AG04449 (cell line): Measurements from ENCODE around the gene TSPAN5.

Experiments
- CTCF ChIA-PET: fragments of 350-600 bp; formaldehyde crosslinking; extraction: SDS; loops from one replicate; lab custom pipeline; 2021; ENCODE audit warnings: antibody characterized with exemption; lab: Yijun Ruan, JAX
- POLR2A ChIA-PET: fragments of 400-600, 350-600 bp; formaldehyde crosslinking; extraction: SDS; loops from one replicate; lab custom pipeline; 2020; ENCODE audit warnings: antibody characterized with exemption, inconsistent platforms; lab: Yijun Ruan, JAX
- DNase-seq: peaks from one replicate; pipeline ENCODE4 v3.0.0-alpha.2; 2010; ENCODE audit warnings: low read depth, low spot score
- H3K4me3 ChIP-seq: 2 replicates; pipeline ENCODE4 v1.5.1; 2011; ENCODE audit warnings: low read depth, mild to moderate bottlenecking, control low read depth, low read length
- TF ChIP-seq, protein P1 (sequence below): IDR thresholded peaks from one replicate; pipeline ENCODE4 v1.5.1; 2011; ENCODE audit warnings: mild to moderate bottlenecking, moderate library complexity, low read length, control low read depth, inconsistent platforms; ENCODE audit not compliant: insufficient read depth; ENCODE audit errors: missing control alignments

The TSPAN5 gene

DNA sequence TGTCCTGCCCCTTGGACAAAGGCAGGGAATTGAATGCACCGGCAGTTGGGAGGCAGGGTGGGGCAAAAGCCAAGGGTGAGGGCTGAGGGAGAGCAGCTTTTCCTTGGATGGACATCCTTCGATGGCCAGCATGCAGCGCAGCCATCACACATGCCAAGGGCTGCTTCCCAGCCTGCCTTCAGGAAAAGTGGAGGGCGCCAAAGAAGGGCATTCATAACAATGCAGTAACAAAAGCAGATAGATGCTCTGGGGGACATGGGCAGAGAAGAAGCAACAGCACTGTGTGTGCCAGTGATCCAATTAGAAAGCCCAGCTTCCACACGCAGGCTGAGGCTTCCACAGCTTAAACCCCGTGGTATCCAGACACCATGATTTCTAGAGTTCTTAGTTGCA is 71.5 kb downstream of the TSPAN5 start:
- ChIA-PET POLR2A (no interaction called here), CTCF (no interaction called here)
- DNase-seq, result no peak
- TF ChIP-seq, protein P1, sequence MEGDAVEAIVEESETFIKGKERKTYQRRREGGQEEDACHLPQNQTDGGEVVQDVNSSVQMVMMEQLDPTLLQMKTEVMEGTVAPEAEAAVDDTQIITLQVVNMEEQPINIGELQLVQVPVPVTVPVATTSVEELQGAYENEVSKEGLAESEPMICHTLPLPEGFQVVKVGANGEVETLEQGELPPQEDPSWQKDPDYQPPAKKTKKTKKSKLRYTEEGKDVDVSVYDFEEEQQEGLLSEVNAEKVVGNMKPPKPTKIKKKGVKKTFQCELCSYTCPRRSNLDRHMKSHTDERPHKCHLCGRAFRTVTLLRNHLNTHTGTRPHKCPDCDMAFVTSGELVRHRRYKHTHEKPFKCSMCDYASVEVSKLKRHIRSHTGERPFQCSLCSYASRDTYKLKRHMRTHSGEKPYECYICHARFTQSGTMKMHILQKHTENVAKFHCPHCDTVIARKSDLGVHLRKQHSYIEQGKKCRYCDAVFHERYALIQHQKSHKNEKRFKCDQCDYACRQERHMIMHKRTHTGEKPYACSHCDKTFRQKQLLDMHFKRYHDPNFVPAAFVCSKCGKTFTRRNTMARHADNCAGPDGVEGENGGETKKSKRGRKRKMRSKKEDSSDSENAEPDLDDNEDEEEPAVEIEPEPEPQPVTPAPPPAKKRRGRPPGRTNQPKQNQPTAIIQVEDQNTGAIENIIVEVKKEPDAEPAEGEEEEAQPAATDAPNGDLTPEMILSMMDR, result no peak
- no peak overlapping the region for H3K4me3 ChIP-seq

DNA sequence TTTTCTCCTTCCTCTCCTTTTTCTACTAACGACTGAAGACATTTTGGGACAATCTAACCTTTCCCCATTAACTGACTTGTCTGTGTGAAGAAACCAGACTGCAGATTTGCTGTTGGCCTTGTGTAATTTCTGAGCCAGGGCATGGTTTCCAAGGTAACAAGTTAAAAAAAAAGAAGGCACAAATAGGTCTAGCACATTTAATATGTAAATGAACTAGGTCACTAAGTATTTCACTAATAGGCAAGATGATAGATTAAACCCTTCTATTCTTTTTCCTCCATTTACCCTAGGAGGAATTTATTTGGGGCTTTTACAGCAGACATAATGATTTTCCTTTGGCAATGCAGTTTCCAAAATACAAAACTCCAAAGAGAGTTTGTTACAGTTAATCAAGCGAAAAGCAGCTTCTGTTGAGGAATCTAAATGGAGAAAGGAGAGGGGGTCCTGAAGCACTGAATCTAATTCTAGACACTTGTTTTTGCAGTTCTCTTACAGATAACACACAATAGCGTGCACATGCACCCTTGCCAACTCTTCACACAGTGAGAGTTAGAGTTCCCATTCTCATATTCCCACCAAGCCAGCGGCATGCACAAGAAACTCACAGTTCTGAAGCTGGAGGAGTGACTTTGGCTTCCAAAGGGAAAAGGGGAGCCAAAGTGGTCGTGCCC is 72.0 kb downstream of the TSPAN5 start:
- H3K4me3 ChIP-seq, result no peak overlapping the region
- TF ChIP-seq, protein P1, result no peak
- no peak for DNase-seq
- CTCF ChIA-PET, result interaction anchor here (1.3 to 1.7 kb wide), 2 partner anchors 20 to 118 kb away, joined by 3 to 5 read pairs; no protein-coding TSS in a partner anchor
- POLR2A ChIA-PET, result no interaction called here

DNA sequence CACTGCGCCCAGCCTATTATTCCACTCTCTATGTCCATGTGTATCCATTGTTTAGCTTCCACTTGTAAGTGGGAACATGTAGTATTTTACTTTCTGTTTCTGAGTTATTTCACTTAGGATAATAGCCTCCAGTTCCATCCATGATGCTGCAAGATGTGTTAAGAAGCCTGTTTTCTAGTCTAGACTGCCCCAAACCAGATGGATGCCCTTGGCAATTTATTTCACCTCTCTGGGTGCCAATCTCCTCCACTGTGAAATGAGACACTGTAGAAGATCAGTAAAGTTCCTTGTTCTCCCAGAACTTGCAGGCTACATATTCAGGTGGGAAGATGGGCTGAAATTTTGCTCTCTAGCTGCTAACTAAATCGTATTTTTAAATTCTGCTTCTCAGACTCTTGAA is 72.8 kb downstream of the TSPAN5 start:
- CTCF ChIA-PET, result interaction anchor here (1.3 to 1.7 kb wide), 2 partner anchors 19 to 118 kb away, joined by 3 to 5 read pairs; no protein-coding TSS in a partner anchor
- POLR2A ChIA-PET, result no interaction called here
- TF ChIP-seq, protein P1, result no peak
- H3K4me3 ChIP-seq, result no peak overlapping the region
- DNase-seq, result no peak

DNA sequence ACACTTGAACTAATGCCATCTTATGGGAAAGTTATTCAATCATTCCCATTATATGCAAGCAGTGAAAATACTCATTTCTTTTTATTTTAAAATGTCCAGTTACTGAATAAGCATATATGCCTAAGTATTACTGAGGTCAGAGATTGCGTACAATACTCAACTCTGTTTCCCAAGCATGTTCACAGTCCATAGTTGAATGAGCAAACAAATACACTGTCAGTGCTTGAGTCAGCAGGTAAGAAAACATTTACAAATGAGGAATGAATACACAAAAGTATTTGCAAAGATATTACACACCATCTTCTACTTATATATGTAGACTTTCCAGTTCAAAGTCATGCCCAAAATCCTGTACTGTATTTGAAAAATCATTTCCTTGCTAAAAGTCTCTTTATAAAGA is 74.1 kb downstream of the TSPAN5 start:
- DNase-seq, result no peak
- no peak overlapping the region for H3K4me3 ChIP-seq
- TF ChIP-seq, protein P1, result no peak
- ChIA-PET CTCF (interaction anchor here (1.7 kb wide), 1 partner anchor 9 kb away, joined by 4 read pairs; no protein-coding TSS in a partner anchor), POLR2A (no interaction called here)

DNA sequence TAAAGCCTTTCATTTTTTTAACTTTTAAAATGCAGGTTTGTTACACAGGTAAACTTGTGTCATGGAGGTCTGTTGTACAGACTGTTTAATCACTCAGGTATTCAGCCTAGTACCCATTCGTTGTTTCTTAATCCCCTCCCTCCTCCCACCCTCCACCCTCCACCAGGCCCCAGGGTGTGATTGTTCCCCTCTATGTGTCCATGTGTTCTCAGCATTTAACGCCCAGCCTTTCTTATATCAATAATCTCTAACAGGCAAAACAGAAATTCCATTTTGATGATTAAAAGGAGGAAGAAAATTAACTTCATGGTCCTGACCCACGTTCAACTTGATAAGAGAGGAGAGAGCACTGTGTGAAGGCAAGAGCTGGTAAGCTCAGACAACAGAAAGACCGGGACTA is 75.1 kb downstream of the TSPAN5 start:
- CTCF ChIA-PET, result interaction anchor here (1.7 kb wide), 1 partner anchor 8 kb away, joined by 4 read pairs; no protein-coding TSS in a partner anchor

DNA sequence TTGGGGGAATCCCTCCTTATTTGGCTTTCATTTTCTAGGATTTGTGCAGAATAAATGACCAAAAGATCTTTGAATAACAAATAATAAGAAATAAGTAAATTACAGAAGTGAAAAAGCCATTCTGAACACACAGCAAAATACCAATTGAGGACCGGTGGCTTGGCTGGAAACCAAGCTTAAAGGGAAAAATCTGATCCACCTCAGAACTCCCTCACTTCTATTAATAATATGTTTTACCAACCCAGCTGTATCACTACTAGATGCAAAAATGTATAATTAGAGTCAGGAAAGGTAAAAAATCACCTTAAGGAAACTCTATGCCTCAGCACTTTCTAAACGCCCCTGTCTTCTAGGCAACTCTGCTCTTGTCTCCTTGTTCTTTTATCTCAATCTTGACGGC is 77.3 kb downstream of the TSPAN5 start:
- H3K4me3 ChIP-seq, result no peak overlapping the region
- DNase-seq, result no peak
- CTCF ChIA-PET, result no interaction called here
- POLR2A ChIA-PET, result no interaction called here
- TF ChIP-seq, protein P1, result no peak

More for the DNA sequence above, 75.1 kb downstream of the TSPAN5 start:
- no peak overlapping the region for H3K4me3 ChIP-seq
- TF ChIP-seq, protein P1, result no peak
- DNase-seq, result no peak
- POLR2A ChIA-PET, result no interaction called here
